ENCODE results near the gene SIGLEC10.

The SIGLEC10 gene

DNA sequence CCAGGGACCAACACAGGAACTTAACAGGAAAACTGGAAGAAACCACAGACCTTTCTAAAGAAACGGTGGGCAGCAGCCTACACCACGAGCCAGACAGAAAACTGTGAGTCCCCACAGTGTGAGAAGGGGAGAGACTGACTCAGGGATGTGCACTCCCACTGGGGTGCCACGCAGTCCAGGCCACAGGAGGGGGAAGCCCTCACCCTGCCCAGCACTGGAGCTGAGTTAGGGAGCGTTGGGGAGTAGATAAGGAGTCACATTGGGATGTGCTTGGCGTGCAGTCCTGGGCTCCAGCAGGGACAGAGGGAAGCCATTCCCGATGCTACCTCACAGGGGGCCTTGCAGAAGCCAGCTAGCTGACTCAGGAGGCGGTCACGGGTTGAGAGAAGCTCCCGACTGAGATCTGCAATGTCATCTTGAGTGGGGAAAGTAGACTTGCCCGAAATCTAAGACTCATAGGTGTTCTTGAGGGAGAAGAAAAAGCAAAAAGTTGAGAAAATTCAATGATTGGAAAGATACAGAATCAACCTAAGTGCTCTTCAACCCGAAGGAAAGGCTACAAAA, 23.5 kb upstream of the SIGLEC10 start:
- no peak for TF ChIP-seq EZH2phosphoT487 (IDR thresholded peaks at IDR 0.05; ENCODE audit: borderline replicate concordance, low read length)
- TF ChIP-seq, protein P1, sequence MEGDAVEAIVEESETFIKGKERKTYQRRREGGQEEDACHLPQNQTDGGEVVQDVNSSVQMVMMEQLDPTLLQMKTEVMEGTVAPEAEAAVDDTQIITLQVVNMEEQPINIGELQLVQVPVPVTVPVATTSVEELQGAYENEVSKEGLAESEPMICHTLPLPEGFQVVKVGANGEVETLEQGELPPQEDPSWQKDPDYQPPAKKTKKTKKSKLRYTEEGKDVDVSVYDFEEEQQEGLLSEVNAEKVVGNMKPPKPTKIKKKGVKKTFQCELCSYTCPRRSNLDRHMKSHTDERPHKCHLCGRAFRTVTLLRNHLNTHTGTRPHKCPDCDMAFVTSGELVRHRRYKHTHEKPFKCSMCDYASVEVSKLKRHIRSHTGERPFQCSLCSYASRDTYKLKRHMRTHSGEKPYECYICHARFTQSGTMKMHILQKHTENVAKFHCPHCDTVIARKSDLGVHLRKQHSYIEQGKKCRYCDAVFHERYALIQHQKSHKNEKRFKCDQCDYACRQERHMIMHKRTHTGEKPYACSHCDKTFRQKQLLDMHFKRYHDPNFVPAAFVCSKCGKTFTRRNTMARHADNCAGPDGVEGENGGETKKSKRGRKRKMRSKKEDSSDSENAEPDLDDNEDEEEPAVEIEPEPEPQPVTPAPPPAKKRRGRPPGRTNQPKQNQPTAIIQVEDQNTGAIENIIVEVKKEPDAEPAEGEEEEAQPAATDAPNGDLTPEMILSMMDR (IDR thresholded peaks at IDR 0.05; ENCODE audit: low read depth, low read length, poor library complexity, severe bottlenecking) = no peak

DNA sequence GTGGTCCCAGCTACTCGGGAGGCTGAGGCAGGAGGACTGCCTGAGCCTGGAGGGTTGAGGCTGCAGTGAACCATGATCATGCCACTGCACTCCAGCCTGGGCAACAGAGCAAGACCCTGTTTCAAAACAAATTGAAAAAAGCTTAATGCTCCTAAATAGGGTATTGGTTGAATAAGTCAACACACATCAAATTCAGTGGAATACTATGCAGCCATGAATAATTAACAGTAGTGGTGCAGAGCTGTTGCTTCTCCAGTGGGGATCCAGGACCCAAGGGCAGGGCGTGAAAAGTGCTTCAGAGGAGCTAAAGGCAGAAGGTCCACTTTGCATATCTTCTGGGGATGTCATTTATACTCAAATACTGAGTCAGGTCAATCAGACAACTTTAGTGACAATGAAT, 22.6 kb upstream of the SIGLEC10 start:
- Histone ChIP-seq H3F3A (ENCODE audit: control insufficient read depth, insufficient read depth) (peaks cover 9% of the 10 kb centered on the region), H3K79me2 (ENCODE audit: control insufficient read depth, low read length) (no peaks in the 10 kb centered on the region), H3K27ac (ENCODE audit: low read depth, low read length) (no peak overlapping the region), H3K27me3 (ENCODE audit: control insufficient read depth, low read length) (peaks cover 35% of the 10 kb centered on the region), H3K4me2 (ENCODE audit: low read length) (no peak overlapping the region), H3K36me3 (ENCODE audit: control insufficient read depth, low read length) (no peaks in the 10 kb centered on the region), H3K9me3 (ENCODE audit: control insufficient read depth, insufficient read depth, low read length) (no peaks in the 10 kb centered on the region), H3K4me1 (ENCODE audit: control insufficient read depth, low read length) (peaks cover 20% of the 10 kb centered on the region), H3K4me3 (ENCODE audit: low read length) (no peak overlapping the region), H4K20me1 (ENCODE audit: control insufficient read depth, insufficient read depth, low read depth, low read length) (0 out of 2 replicates have a peak, but pooled peaks cover 4% of the 10 kb centered on the region), H3K9me2 (replicated peaks; ENCODE audit: control insufficient read depth, low read length) (no peaks in the 10 kb centered on the region)
- no peak for TF ChIP-seq EZH2phosphoT487 (IDR thresholded peaks at IDR 0.05; ENCODE audit: borderline replicate concordance, low read length)
- TF ChIP-seq, protein P1 (IDR thresholded peaks at IDR 0.05; ENCODE audit: low read depth, low read length, poor library complexity, severe bottlenecking) = no peak

More for the DNA sequence above, 23.5 kb upstream of the SIGLEC10 start:
- peak overlapping the region; percentile 84 for H3K4me2 ChIP-seq (ENCODE audit: low read length)
- H3K9me2 ChIP-seq (replicated peaks; ENCODE audit: control insufficient read depth, low read length) = no peaks in the 10 kb centered on the region
- peaks cover 9% of the 10 kb centered on the region for H3F3A ChIP-seq (ENCODE audit: control insufficient read depth, insufficient read depth)
- no peaks in the 10 kb centered on the region for H3K36me3 ChIP-seq (ENCODE audit: control insufficient read depth, low read length)
- peak overlapping the region; percentile 62 for H3K4me3 ChIP-seq (ENCODE audit: low read length)
- no peak overlapping the region for H3K27ac ChIP-seq (ENCODE audit: low read depth, low read length)
- H3K27me3 ChIP-seq (ENCODE audit: control insufficient read depth, low read length) = peaks cover 35% of the 10 kb centered on the region
- no peaks in the 10 kb centered on the region for H3K9me3 ChIP-seq (ENCODE audit: control insufficient read depth, insufficient read depth, low read length)
- H4K20me1 ChIP-seq (ENCODE audit: control insufficient read depth, insufficient read depth, low read depth, low read length) = 0 out of 2 replicates have a peak, but pooled peaks cover 4% of the 10 kb centered on the region
- no peaks in the 10 kb centered on the region for H3K79me2 ChIP-seq (ENCODE audit: control insufficient read depth, low read length)
- H3K4me1 ChIP-seq (ENCODE audit: control insufficient read depth, low read length) = peaks cover 20% of the 10 kb centered on the region

DNA sequence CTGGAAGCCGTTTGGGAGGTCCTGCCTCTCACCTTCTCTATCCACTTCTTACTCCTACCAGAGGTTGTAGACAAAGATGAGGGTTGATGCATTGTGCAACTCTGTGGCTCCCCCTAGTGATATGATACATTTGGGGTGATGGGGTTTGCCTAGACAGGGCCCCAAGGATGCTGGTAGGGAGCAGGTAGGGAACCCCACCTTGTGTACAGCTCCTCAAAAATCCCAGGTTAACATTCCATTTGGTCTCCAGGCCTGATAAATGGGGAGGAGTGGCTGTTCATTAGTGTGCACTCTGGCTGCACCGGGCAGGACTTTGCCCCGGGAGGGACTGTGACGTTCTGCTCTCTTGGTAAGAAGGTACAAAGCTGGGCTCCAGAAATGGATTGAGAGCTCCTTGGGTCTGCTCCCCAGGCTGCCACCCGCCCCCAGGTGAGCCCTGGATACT, 21.6 kb upstream of the SIGLEC10 start:
- Histone ChIP-seq H4K20me1 (ENCODE audit: control insufficient read depth, insufficient read depth, low read depth, low read length) (0 out of 2 replicates have a peak, but pooled peaks cover 4% of the 10 kb centered on the region), H3K4me3 (ENCODE audit: low read length) (no peak overlapping the region), H3F3A (ENCODE audit: control insufficient read depth, insufficient read depth) (peaks cover 9% of the 10 kb centered on the region), H3K27ac (ENCODE audit: low read depth, low read length) (no peak overlapping the region), H3K4me2 (ENCODE audit: low read length) (no peak overlapping the region), H3K9me2 (replicated peaks; ENCODE audit: control insufficient read depth, low read length) (no peaks in the 10 kb centered on the region), H3K36me3 (ENCODE audit: control insufficient read depth, low read length) (no peaks in the 10 kb centered on the region), H3K27me3 (ENCODE audit: control insufficient read depth, low read length) (peaks cover 35% of the 10 kb centered on the region), H3K79me2 (ENCODE audit: control insufficient read depth, low read length) (no peaks in the 10 kb centered on the region), H3K4me1 (ENCODE audit: control insufficient read depth, low read length) (peaks cover 20% of the 10 kb centered on the region), H3K9me3 (ENCODE audit: control insufficient read depth, insufficient read depth, low read length) (no peaks in the 10 kb centered on the region)
- no peak for TF ChIP-seq EZH2phosphoT487 (IDR thresholded peaks at IDR 0.05; ENCODE audit: borderline replicate concordance, low read length)
- TF ChIP-seq, protein P1 (IDR thresholded peaks at IDR 0.05; ENCODE audit: low read depth, low read length, poor library complexity, severe bottlenecking) = peak; percentile 79
